HepG2 (cell line): ENCODE data around the gene DAAM1.

Experiments used
- ATAD3A ChIP-seq: sonication (generic); formaldehyde crosslinking; IDR thresholded peaks from 2 replicates; pipeline ENCODE4 v1.4.0; 2020; ENCODE audit warnings: missing genetic modification reagents
- DNMT3B ChIP-seq: conservative IDR thresholded peaks from 2 replicates; pipeline ENCODE4 v1.6.1; 2016; ENCODE audit warnings: missing biosample characterization, control low read depth
- GZF1 ChIP-seq: sonication (generic); formaldehyde crosslinking; IDR thresholded peaks from 2 replicates; pipeline ENCODE4 v1.5.1; 2020; ENCODE audit warnings: mild to moderate bottlenecking, missing genetic modification reagents
- HOXA3 ChIP-seq: sonication (generic); formaldehyde crosslinking; IDR thresholded peaks from 2 replicates; pipeline ENCODE4 v1.5.0; 2020; ENCODE audit warnings: missing genetic modification reagents
- HOXA5 ChIP-seq: sonication (generic); formaldehyde crosslinking; IDR thresholded peaks from 2 replicates; pipeline ENCODE4 v1.4.0; 2020; ENCODE audit warnings: missing genetic modification reagents
- NFKB2 ChIP-seq: sonication (generic); formaldehyde crosslinking; IDR thresholded peaks from 2 replicates; pipeline ENCODE4 v1.4.0; 2020; ENCODE audit warnings: missing genetic modification reagents, borderline replicate concordance
- POLR2AphosphoS2 ChIP-seq: IDR thresholded peaks from 2 replicates; pipeline ENCODE4 v1.6.1; 2011; ENCODE audit warnings: low read depth, low read length, improper control_type of control experiment
- POLR2AphosphoS5 ChIP-seq: IDR thresholded peaks from 2 replicates; pipeline ENCODE4 v1.6.1; 2012; ENCODE audit warnings: low read depth, low read length
- RFX5 ChIP-seq: IDR thresholded peaks from 2 replicates; pipeline ENCODE4 v1.6.1; 2011; ENCODE audit warnings: low read depth, low read length, improper control_type of control experiment
- SUZ12 ChIP-seq: fragments of 150-350 bp; IDR thresholded peaks from 2 replicates; pipeline ENCODE4 v1.6.1; 2014; ENCODE audit warnings: low read depth, low read length
- ZNF790 ChIP-seq: sonication (generic); formaldehyde crosslinking; IDR thresholded peaks from 2 replicates; pipeline ENCODE4 v1.8.0; 2022; ENCODE audit warnings: missing genetic modification reagents, mild to moderate bottlenecking, borderline replicate concordance
- TF ChIP-seq, protein P1 (sequence below): sonication (generic); formaldehyde crosslinking; conservative IDR thresholded peaks from 2 replicates; pipeline ENCODE4 v1.4.0; 2020; ENCODE audit warnings: mild to moderate bottlenecking, missing genetic modification reagents, moderate library complexity
- TF ChIP-seq, protein P2 (sequence below): sonication (generic); formaldehyde crosslinking; IDR thresholded peaks from 2 replicates; pipeline ENCODE4 v1.5.0; 2020; ENCODE audit warnings: mild to moderate bottlenecking, missing genetic modification reagents, moderate library complexity
- TF ChIP-seq, protein P3 (sequence below), 2 experiments: IDR thresholded peaks; 2 replicates each; pipeline ENCODE4 v1.6.1; 2011 to 2012; ENCODE audit warnings: low read length in 2 of 2, borderline replicate concordance in 1 of 2, low read depth in 1 of 2, mild to moderate bottlenecking in 1 of 2, moderate library complexity in 1 of 2

DNA sequence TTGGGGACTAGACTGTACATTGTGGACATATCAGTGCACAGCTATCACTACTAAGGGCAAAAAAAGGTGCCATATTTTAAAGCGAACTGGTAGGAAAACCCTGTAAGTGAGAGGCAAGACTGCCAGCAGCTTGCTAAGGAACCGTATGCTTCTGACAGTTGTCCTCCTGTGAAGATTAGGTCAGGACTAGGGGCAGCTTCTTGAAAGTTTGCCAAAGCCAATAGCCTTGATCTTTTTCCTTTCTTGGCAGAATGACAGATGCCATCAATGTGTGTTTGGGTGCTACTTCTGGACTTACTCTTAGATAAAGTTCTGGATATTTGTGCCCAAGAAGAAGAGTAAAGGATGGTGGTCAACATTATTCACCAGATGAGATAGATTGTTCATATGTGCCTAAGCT lies 7.4 kb downstream of the DAAM1 start:
- no peak for TF ChIP-seq SUZ12
- no peak for TF ChIP-seq ATAD3A (CRISPR knock-in tag)
- TF ChIP-seq NFKB2 (CRISPR knock-in tag): no peak
- TF ChIP-seq, protein P1, sequence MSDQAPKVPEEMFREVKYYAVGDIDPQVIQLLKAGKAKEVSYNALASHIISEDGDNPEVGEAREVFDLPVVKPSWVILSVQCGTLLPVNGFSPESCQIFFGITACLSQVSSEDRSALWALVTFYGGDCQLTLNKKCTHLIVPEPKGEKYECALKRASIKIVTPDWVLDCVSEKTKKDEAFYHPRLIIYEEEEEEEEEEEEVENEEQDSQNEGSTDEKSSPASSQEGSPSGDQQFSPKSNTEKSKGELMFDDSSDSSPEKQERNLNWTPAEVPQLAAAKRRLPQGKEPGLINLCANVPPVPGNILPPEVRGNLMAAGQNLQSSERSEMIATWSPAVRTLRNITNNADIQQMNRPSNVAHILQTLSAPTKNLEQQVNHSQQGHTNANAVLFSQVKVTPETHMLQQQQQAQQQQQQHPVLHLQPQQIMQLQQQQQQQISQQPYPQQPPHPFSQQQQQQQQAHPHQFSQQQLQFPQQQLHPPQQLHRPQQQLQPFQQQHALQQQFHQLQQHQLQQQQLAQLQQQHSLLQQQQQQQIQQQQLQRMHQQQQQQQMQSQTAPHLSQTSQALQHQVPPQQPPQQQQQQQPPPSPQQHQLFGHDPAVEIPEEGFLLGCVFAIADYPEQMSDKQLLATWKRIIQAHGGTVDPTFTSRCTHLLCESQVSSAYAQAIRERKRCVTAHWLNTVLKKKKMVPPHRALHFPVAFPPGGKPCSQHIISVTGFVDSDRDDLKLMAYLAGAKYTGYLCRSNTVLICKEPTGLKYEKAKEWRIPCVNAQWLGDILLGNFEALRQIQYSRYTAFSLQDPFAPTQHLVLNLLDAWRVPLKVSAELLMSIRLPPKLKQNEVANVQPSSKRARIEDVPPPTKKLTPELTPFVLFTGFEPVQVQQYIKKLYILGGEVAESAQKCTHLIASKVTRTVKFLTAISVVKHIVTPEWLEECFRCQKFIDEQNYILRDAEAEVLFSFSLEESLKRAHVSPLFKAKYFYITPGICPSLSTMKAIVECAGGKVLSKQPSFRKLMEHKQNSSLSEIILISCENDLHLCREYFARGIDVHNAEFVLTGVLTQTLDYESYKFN (CRISPR knock-in tag): no peak
- TF ChIP-seq, protein P2, sequence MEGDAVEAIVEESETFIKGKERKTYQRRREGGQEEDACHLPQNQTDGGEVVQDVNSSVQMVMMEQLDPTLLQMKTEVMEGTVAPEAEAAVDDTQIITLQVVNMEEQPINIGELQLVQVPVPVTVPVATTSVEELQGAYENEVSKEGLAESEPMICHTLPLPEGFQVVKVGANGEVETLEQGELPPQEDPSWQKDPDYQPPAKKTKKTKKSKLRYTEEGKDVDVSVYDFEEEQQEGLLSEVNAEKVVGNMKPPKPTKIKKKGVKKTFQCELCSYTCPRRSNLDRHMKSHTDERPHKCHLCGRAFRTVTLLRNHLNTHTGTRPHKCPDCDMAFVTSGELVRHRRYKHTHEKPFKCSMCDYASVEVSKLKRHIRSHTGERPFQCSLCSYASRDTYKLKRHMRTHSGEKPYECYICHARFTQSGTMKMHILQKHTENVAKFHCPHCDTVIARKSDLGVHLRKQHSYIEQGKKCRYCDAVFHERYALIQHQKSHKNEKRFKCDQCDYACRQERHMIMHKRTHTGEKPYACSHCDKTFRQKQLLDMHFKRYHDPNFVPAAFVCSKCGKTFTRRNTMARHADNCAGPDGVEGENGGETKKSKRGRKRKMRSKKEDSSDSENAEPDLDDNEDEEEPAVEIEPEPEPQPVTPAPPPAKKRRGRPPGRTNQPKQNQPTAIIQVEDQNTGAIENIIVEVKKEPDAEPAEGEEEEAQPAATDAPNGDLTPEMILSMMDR (CRISPR knock-in tag): no peak
- no peak for TF ChIP-seq POLR2AphosphoS2
- no peak for TF ChIP-seq POLR2AphosphoS5
- TF ChIP-seq ZNF790 (CRISPR knock-in tag): no peak
- no peak for TF ChIP-seq HOXA3
- no peak for TF ChIP-seq DNMT3B
- TF ChIP-seq GZF1 (CRISPR knock-in tag): no peak
- no peak for TF ChIP-seq RFX5
- TF ChIP-seq, protein P3, sequence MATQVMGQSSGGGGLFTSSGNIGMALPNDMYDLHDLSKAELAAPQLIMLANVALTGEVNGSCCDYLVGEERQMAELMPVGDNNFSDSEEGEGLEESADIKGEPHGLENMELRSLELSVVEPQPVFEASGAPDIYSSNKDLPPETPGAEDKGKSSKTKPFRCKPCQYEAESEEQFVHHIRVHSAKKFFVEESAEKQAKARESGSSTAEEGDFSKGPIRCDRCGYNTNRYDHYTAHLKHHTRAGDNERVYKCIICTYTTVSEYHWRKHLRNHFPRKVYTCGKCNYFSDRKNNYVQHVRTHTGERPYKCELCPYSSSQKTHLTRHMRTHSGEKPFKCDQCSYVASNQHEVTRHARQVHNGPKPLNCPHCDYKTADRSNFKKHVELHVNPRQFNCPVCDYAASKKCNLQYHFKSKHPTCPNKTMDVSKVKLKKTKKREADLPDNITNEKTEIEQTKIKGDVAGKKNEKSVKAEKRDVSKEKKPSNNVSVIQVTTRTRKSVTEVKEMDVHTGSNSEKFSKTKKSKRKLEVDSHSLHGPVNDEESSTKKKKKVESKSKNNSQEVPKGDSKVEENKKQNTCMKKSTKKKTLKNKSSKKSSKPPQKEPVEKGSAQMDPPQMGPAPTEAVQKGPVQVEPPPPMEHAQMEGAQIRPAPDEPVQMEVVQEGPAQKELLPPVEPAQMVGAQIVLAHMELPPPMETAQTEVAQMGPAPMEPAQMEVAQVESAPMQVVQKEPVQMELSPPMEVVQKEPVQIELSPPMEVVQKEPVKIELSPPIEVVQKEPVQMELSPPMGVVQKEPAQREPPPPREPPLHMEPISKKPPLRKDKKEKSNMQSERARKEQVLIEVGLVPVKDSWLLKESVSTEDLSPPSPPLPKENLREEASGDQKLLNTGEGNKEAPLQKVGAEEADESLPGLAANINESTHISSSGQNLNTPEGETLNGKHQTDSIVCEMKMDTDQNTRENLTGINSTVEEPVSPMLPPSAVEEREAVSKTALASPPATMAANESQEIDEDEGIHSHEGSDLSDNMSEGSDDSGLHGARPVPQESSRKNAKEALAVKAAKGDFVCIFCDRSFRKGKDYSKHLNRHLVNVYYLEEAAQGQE (IDR thresholded peaks at IDR 0.05; ENCODE audit: borderline replicate concordance in 1 of 2, low read depth in 1 of 2, low read length in 2 of 2): no peak
- no peak for TF ChIP-seq HOXA5 (CRISPR knock-in tag)
